Gastrocnemius medialis (tissue), 4 donors: ENCODE measurements around the gene WDR13.

Experiments used
- POLR2A ChIP-seq, 2 donors: fragments of 450-650 bp; IDR thresholded peaks; one replicate each; pipeline ENCODE4 v1.6.1; 2017; ENCODE audit warnings: antibody characterized with exemption in 2 of 2, mild to moderate bottlenecking in 2 of 2, moderate library complexity in 2 of 2
- TF ChIP-seq, protein P1 (sequence below), 5 experiments: fragments of 450-650 bp in 3 of 5; fragments of 200-600 bp in 2 of 5; sonication (generic) in 2 of 5; IDR thresholded peaks in 4 of 5; conservative IDR thresholded peaks in 1 of 5; 1 replicate in 4 of 5; 2 replicates in 1 of 5; pipeline ENCODE4 v1.5.1; 2016 to 2019; ENCODE audit warnings: antibody characterized with exemption in 5 of 5, mild to moderate bottlenecking in 3 of 5, moderate library complexity in 3 of 5

- TF ChIP-seq, protein P1, sequence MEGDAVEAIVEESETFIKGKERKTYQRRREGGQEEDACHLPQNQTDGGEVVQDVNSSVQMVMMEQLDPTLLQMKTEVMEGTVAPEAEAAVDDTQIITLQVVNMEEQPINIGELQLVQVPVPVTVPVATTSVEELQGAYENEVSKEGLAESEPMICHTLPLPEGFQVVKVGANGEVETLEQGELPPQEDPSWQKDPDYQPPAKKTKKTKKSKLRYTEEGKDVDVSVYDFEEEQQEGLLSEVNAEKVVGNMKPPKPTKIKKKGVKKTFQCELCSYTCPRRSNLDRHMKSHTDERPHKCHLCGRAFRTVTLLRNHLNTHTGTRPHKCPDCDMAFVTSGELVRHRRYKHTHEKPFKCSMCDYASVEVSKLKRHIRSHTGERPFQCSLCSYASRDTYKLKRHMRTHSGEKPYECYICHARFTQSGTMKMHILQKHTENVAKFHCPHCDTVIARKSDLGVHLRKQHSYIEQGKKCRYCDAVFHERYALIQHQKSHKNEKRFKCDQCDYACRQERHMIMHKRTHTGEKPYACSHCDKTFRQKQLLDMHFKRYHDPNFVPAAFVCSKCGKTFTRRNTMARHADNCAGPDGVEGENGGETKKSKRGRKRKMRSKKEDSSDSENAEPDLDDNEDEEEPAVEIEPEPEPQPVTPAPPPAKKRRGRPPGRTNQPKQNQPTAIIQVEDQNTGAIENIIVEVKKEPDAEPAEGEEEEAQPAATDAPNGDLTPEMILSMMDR (IDR thresholded peaks at IDR 0.05 in 4 of 5, conservative IDR thresholded peaks at IDR 0.05 in 1 of 5): no peak
- no peak for TF ChIP-seq POLR2A (IDR thresholded peaks at IDR 0.05)
These were observed 7.4 kb downstream of the WDR13 start for GRCh38 chrX:48604701-48605100.
